H1 (cell line): ENCODE measurements around the gene COL25A1. TPM values are rescaled to one million over a fixed set of nuclear protein-coding genes. Genes with fewer than 3 reads are reported as not detected.

Experiments used
- ATF2 ChIP-seq: IDR thresholded peaks from 2 replicates; pipeline ENCODE4 v1.6.1; 2012; ENCODE audit warnings: low read length, inconsistent platforms
- GTF2F1 ChIP-seq: IDR thresholded peaks from 2 replicates; pipeline ENCODE4 v1.6.1; 2012; ENCODE audit warnings: low read depth, low read length, improper control_type of control experiment, borderline replicate concordance
- polyA plus RNA-seq, 7 experiments: library from polyadenylated mRNA; depleted of rRNA in 3 of 7; stranded (reverse) in 5 of 7; unstranded in 2 of 7; fragments of >200 nt in 5 of 7; fragments of 200-250 nt in 2 of 7; gene quantifications; 1 replicate in 5 of 7; 2 replicates in 1 of 7; 4 replicates in 1 of 7; pipeline versions ENCODE4 v1.2.1 to v1.2.3, GENCODE V29; 2011 to 2013; ENCODE audit warnings: missing spikeins in 2 of 7, mixed read lengths in 2 of 7
- total RNA-seq: library from RNA; stranded (reverse); fragmentation: NEBNext Ultra II Directional; extraction: Animal tissue kit (Norgen Biotek cat#: 25700); gene quantifications from 2 replicates; pipeline ENCODE4 v1.2.1, GENCODE V29; 2021

COL25A1 gene
- total and polyA plus RNA-seq, 2 of the 8 experiments (the other 6 are each of a cell fraction or from before 2014, with no cell fraction given) = 1.1 to 8.3 TPM

GRCh38 chr4:109206620-109207019 is 95.8 kb downstream of the COL25A1 start (continued):
- no peak for TF ChIP-seq ATF2
- TF ChIP-seq GTF2F1 = no peak
